Ecto neural progenitor cell (in vitro differentiated cells): ENCODE data around the gene SERPINA4.

Experiments used
- DNase-seq: peaks from one replicate; pipeline ENCODE4 v3.0.0-alpha.2; 2018; ENCODE audit warnings: low spot score

Gene SERPINA4

GRCh38 chr14:94560751-94561655 lies at the start of gene SERPINA4:
Gene SERPINA4 (plus strand): TSS chr14:94561442. CDS start chr14:94563483, 2,041 bp downstream.
- DNase-seq: no peak

GRCh38 chr14:94514351-94514750 lies 46.9 kb upstream of the SERPINA4 start:
- DNase-seq: no peak

- no peak for DNase-seq
Observed at GRCh38 chr14:94515426-94515825, 45.8 kb upstream of the SERPINA4 start.

- DNase-seq: no peak
Observed at GRCh38 chr14:94515856-94516255, 45.4 kb upstream of the SERPINA4 start.

- no peak for DNase-seq
Observed at GRCh38 chr14:94517248-94517640, 44.0 kb upstream of the SERPINA4 start.

GRCh38 chr14:94517641-94518257 lies 43.5 kb upstream of the SERPINA4 start:
- DNase-seq: no peak

- DNase-seq: no peak
Observed at GRCh38 chr14:94521375-94522114, 39.7 kb upstream of the SERPINA4 start.

- no peak for DNase-seq
Observed at GRCh38 chr14:94522115-94522724, 39.0 kb upstream of the SERPINA4 start.

- no peak for DNase-seq
Observed at GRCh38 chr14:94523265-94523664, 38.0 kb upstream of the SERPINA4 start.

GRCh38 chr14:94524093-94524492 lies 37.1 kb upstream of the SERPINA4 start:
- no peak for DNase-seq

- DNase-seq: no peak
Observed at GRCh38 chr14:94531187-94531586, 30.1 kb upstream of the SERPINA4 start.

GRCh38 chr14:94532447-94532846 lies 28.8 kb upstream of the SERPINA4 start:
- DNase-seq: no peak

- no peak for DNase-seq
Observed at GRCh38 chr14:94535506-94535905, 25.7 kb upstream of the SERPINA4 start.

- no peak for DNase-seq
Observed at GRCh38 chr14:94536836-94537235, 24.4 kb upstream of the SERPINA4 start.

GRCh38 chr14:94538070-94538740 lies 23.0 kb upstream of the SERPINA4 start:
- no peak for DNase-seq

- DNase-seq: no peak
Observed at GRCh38 chr14:94539181-94539580, 22.1 kb upstream of the SERPINA4 start.

- DNase-seq: no peak
Observed at GRCh38 chr14:94540031-94540794, 21.0 kb upstream of the SERPINA4 start.

GRCh38 chr14:94541234-94541975 lies 19.8 kb upstream of the SERPINA4 start:
- DNase-seq: no peak

- no peak for DNase-seq
Observed at GRCh38 chr14:94542111-94542810, 19.0 kb upstream of the SERPINA4 start.
